ENCODE results near the gene AK9. TPM values are rescaled to one million over a fixed set of nuclear protein-coding genes. Genes with fewer than 3 reads are reported as not detected.

AK9 gene
- total and polyA plus RNA-seq, 2 of the 4 experiments (the other 2 are of a cell fraction): 1.7 to 1.8 TPM

DNA sequence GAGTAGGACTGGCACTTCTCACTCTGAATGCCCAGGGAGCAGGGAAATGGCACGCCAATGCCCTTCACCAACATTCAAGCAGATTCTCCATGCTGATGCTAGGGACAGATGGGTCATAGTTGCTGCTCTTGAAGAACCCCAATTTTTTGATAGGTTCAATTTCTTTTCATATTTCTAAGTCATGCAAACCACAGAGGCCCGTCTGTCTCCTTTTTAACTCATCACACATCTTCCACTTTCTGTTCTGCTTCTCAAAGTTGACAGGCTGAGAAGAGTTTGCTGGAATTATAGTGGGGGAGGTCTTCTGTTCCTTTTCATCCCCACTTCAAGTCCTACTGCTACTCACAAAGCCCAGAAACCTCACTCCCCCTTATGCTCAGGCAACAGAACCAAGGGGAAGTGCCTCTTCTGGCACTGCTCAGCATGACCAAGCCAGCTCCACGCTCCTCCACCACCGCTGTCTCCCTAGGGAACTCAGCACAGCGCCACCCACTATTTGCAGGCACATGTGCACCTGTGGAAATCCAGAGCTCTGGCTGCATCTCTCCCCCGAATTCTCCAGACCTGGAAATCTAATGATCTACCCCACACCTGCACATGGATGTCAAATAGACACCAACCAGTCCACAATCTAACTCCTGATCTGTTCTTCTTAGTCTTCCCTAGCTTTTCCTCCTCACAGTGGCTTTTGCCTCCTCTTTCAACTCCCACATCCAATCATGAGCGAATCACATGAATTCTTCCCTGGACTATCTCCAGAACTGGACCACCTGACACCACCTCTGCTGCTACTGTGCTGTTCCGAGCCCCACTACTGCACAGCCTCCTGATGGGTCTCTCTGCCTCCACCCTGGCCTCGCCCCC, 218.6 kb downstream of the AK9 start:
- in situ Hi-C loops (cut with MboI; ENCODE audit: low sequenced_read_pairs) (no loop called here), intact Hi-C loops (cut with micrococcal nuclease) (no loop called here), dilution Hi-C loops (cut with HindIII; ENCODE audit: low sequenced_read_pairs, unreplicated experiment) (no loop called here)
- Histone ChIP-seq H2AK9ac (replicated peaks; ENCODE audit: low read depth, low read length, poor library complexity) (no peak overlapping the region), H3K4ac (ENCODE audit: low read depth, low read length) (no peak overlapping the region), H3K9me3 (ENCODE audit: control insufficient read depth, insufficient read depth, low read length) (no peaks in the 10 kb centered on the region), H3K9ac (ENCODE audit: low read depth, low read length) (no peak overlapping the region), H4K5ac (ENCODE audit: low read depth, low read length) (no peak overlapping the region), H3K27me3 (ENCODE audit: control insufficient read depth, insufficient read depth, low read length) (no peaks in the 10 kb centered on the region), H2BK5ac (ENCODE audit: low read depth, low read length, poor library complexity, severe bottlenecking) (no peak overlapping the region), H2AFZ (replicated peaks; ENCODE audit: low read length, poor library complexity) (no peak overlapping the region), H4K20me1 (ENCODE audit: insufficient read depth, low read length) (peaks cover 1% of the 10 kb centered on the region; the same call in 1 of the 2 replicates), H3K27ac (ENCODE audit: insufficient read depth, low read length) (no peak overlapping the region), H3K23ac (ENCODE audit: low read depth, low read length) (no peak overlapping the region), H3K4me2 (ENCODE audit: low read depth, low read length) (no peak overlapping the region), H3K9me1 (ENCODE audit: insufficient read depth, low read length) (peaks cover 16% of the 10 kb centered on the region), H2BK15ac (ENCODE audit: low read depth, low read length) (no peak overlapping the region), H3K36me3 (ENCODE audit: control insufficient read depth, insufficient read depth, low read length) (peaks cover 42% of the 10 kb centered on the region), H2AK5ac (ENCODE audit: low read depth, low read length) (no peak overlapping the region), H4K91ac (ENCODE audit: insufficient read depth, low read depth, low read length) (no peak overlapping the region), H3K4me3 (ENCODE audit: insufficient read depth, low read depth, low read length) (no peak overlapping the region), H3K79me1 (ENCODE audit: low read depth in 1 of 2, low read length in 2 of 2) (peaks cover 24 to 45% of the 10 kb centered on the region in 2 experiments), H3K18ac (ENCODE audit: low read depth, low read length) (no peak overlapping the region), H3K14ac (replicated peaks; ENCODE audit: low read depth, low read length) (no peak overlapping the region), H3K56ac (ENCODE audit: extremely low read depth, insufficient read depth, low read length) (no peak overlapping the region), H2BK20ac (ENCODE audit: low read depth, low read length) (no peak overlapping the region), H4K8ac (ENCODE audit: low read depth in 2 of 2, low read length in 2 of 2) (no peak overlapping the region), H2BK120ac (ENCODE audit: low read depth, low read length) (no peak overlapping the region), H3K4me1 (ENCODE audit: control insufficient read depth, insufficient read depth, low read length) (peaks cover 7% of the 10 kb centered on the region)
- TF ChIP-seq, protein P1, sequence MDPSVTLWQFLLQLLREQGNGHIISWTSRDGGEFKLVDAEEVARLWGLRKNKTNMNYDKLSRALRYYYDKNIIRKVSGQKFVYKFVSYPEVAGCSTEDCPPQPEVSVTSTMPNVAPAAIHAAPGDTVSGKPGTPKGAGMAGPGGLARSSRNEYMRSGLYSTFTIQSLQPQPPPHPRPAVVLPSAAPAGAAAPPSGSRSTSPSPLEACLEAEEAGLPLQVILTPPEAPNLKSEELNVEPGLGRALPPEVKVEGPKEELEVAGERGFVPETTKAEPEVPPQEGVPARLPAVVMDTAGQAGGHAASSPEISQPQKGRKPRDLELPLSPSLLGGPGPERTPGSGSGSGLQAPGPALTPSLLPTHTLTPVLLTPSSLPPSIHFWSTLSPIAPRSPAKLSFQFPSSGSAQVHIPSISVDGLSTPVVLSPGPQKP (IDR thresholded peaks at IDR 0.05; ENCODE audit: borderline replicate concordance, low read depth, low read length): no peak
- TF ChIP-seq CHD1 (IDR thresholded peaks at IDR 0.05; ENCODE audit: low read depth, low read length): no peak
- no peak for TF ChIP-seq RFX5 (IDR thresholded peaks at IDR 0.05; ENCODE audit: low read depth, low read length)
- TF ChIP-seq RAD21 (IDR thresholded peaks at IDR 0.05; ENCODE audit: low read length): no peak
- TF ChIP-seq SMC3 (IDR thresholded peaks at IDR 0.05; ENCODE audit: low read depth, low read length): no peak
- TF ChIP-seq NFE2L2 (IDR thresholded peaks at IDR 0.05; ENCODE audit: low read depth, low read length): no peak
- TF ChIP-seq POLR2A (IDR thresholded peaks at IDR 0.05; ENCODE audit: low read depth, low read length): no peak
- TF ChIP-seq RCOR1 (IDR thresholded peaks at IDR 0.05; ENCODE audit: insufficient replicate concordance, low read length): no peak
- DNase-seq (no peak), ATAC-seq (ENCODE audit: low read depth) (no peak)
- no TSS peak for BruUV-seq (replicated peaks)
- CTCF ChIA-PET: interaction anchor here (1.1 kb wide), 1 partner anchor 307 kb away, joined by 6 read pairs; no protein-coding TSS in a partner anchor
- 96% methylated on average over 7 of the region's 9 CpGs; no CpG with 5 or more reads in 1 of the 2 experiments for WGBS, 2 experiments (ENCODE audit: extremely low coverage in 2 of 2, insufficient read length in 1 of 2)
- POLR2A ChIA-PET (ENCODE audit: unreplicated experiment): no interaction called here
